VCaP (cell line): ENCODE measurements around the gene COL25A1.

Experiments
- H3K27ac ChIP-seq: fragments of 450-650 bp; 2 replicates; pipeline ENCODE4 v1.5.1; 2017
- CTCF ChIP-seq: fragments of 450-650 bp; conservative IDR thresholded peaks from 2 replicates; pipeline ENCODE4 v1.5.1; 2017; ENCODE audit warnings: mild to moderate bottlenecking, moderate library complexity

COL25A1 gene

DNA sequence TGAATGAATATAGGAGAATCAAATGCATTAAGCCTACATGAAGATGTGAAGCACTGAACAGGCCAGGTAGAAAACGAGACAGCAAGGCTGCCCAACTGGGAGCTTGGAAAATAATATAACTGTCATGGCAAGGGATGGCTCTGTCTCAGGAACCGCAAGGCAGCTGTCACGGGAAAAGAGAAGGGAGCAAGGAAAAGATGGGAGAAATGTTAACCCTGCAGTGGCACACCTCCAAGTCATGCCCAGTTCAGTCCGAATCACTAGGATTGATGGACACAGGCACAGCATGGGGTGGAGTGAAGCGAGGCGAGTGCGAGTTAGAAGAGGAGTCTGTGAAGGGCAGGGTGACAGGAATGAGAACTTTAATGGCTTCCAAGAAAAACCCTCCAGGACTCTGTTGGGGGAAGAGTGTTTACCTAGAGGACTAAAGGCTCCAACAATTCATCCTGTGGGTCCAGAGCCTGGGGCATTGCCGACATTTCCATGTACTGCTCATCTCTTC lies 395.5 kb downstream of the COL25A1 start:
- H3K27ac ChIP-seq: no peak overlapping the region
- no peak for TF ChIP-seq CTCF

GRCh38 chr4:108906006-108906405 lies 396.5 kb downstream of the COL25A1 start:
- TF ChIP-seq CTCF: no peak
- H3K27ac ChIP-seq: no peak overlapping the region

- H3K27ac ChIP-seq: no peak overlapping the region
- TF ChIP-seq CTCF: no peak
These were observed 398.8 kb downstream of the COL25A1 start for GRCh38 chr4:108903464-108904221.

GRCh38 chr4:108902769-108903168 lies 399.7 kb downstream of the COL25A1 start:
- no peak overlapping the region for H3K27ac ChIP-seq
- TF ChIP-seq CTCF: no peak

GRCh38 chr4:108901291-108901690 lies 401.2 kb downstream of the COL25A1 start:
- no peak for TF ChIP-seq CTCF
- no peak overlapping the region for H3K27ac ChIP-seq

DNA sequence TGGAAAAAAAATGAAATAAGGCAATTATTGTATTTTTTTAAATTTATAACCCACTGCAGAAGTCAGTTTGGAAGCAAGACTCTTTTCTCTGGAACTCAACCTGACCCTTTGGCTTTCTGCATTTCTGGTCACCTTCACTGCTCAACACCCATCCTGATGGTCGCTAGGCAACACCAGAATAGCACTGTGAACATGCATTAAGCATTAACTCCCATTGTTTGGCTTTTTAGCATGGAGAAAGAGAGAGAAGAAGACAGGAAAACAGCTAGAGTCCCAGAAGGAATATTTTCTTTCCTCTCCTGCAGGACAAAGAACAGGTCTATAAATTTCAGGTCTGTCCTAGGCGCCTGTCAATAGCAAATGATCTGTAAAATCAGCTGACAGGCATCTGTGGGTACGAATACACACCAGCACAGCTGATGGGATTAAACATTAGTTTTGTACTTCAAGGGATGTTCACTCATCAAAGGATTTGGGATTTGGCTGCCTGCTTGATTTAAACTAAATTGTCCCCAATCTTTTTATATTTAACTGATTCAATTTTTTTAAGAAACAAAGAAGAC lies 402.4 kb downstream of the COL25A1 start:
- H3K27ac ChIP-seq: no peak overlapping the region
- no peak for TF ChIP-seq CTCF

DNA sequence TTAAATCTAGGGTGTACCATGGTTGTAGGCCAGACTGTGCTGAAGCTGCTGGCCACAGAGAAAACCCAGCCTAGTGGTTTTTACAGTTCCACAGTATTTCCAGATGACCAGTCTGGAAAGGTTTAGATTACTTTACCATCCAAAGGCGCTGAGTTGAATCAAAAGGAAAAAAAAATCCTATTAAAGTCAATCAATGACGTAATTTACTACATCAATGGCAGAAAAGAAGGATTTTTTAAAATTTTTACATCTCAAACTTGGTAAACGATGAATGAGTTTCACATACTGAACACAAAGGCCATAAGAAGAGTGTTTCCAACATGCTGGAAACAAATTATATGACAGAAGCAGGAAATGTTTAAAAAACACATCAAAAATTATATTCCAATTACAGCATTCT lies 409.0 kb downstream of the COL25A1 start:
- no peak overlapping the region for H3K27ac ChIP-seq
- no peak for TF ChIP-seq CTCF
